ENCODE data around the gene KIAA1958. TPM values are rescaled to one million over a fixed set of nuclear protein-coding genes. Genes with fewer than 3 reads are reported as not detected.

KIAA1958 gene
- total RNA-seq, 4 donors from 2014 or later = 1.3 to 4.0 (median 2.6) TPM

DNA sequence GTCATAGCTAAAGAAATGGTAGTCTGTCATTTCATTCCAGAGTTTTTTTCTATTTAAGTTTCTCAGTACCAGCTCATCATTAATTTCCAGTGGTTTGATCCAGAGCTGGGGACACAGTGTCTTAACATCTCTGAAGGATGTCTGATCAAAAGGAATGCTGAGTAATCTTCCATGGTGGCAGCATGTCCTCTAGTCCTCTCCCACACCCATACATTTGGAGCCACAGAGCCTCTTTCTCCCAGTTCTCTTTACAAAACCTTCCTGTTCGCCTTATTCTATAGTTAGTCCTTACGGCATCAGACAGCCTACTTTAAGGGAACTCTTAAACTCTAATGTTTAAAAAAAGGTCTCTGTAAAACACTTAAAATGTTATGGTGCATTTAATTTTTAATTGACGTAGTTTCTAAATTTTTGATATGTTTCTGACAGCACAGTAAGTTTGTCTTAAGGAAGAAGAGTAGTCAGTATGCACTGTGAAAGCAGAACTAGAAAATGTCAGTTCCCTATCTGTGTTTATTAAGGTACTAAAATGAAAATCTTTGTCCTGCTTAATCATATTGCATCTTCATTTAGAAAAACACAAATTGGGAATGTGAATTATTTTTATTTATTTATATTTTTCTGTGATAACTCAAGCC, 134.5 kb downstream of the KIAA1958 start:
- Histone ChIP-seq H3K4me3 (no peak overlapping the region), H3K9me3 (no peaks in the 10 kb centered on the region), H3K36me3 (no peaks in the 10 kb centered on the region), H3K4me1 (no peaks in the 10 kb centered on the region), H3K27ac (no peak overlapping the region), H3K27me3 (no peaks in the 10 kb centered on the region)
- DNase-seq (no peak), ATAC-seq (no peak)
- TF ChIP-seq POLR2A (IDR thresholded peaks at IDR 0.05) = no peak
- no peak for TF ChIP-seq CTCF (IDR thresholded peaks at IDR 0.05 in 4 of 5, conservative IDR thresholded peaks at IDR 0.05 in 1 of 5)
- intact Hi-C loops (cut with DNase I; ENCODE audit: low total_unique reads) (no loop called here), in situ Hi-C loops (cut with MboI; ENCODE audit: low sequenced_read_pairs in 4 of 4) (no loop called here)

DNA sequence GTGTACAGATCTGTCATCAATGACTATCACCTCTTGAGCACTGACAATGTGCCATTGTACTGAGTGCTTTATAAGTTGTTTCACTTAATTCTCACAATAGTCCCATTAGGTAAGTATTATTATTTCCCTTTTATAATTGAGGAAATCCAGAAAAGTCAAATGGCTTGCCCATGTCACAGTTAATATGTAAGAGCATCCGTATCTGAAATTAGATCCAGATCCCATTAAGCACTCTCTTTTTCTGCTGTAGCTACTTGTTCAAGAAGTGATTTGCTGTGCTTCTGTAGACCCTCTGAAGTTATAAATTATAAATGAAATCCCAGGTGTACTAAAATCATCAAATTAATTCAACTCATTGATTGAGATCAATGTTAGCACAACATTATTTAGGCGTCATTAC, 136.6 kb downstream of the KIAA1958 start:
- Histone ChIP-seq H3K36me3 (no peaks in the 10 kb centered on the region), H3K4me3 (no peak overlapping the region), H3K27me3 (no peaks in the 10 kb centered on the region), H3K27ac (no peak overlapping the region), H3K4me1 (no peaks in the 10 kb centered on the region), H3K9me3 (no peaks in the 10 kb centered on the region)
- TF ChIP-seq CTCF (IDR thresholded peaks at IDR 0.05 in 4 of 5, conservative IDR thresholded peaks at IDR 0.05 in 1 of 5) (no peak), POLR2A (IDR thresholded peaks at IDR 0.05) (no peak)
- ATAC-seq (no peak), DNase-seq (no peak)
- intact Hi-C loops (cut with DNase I; ENCODE audit: low total_unique reads) (no loop called here), in situ Hi-C loops (cut with MboI; ENCODE audit: low sequenced_read_pairs in 4 of 4) (no loop called here)

GRCh38 chr9:112624711-112625707, 138.4 kb downstream of the KIAA1958 start:
- ATAC-seq (no peak), DNase-seq (no peak)
- no peak overlapping the region for H3K27ac ChIP-seq
- intact Hi-C loops (cut with DNase I; ENCODE audit: low total_unique reads) (no loop called here), in situ Hi-C loops (cut with MboI; ENCODE audit: low sequenced_read_pairs in 4 of 4) (no loop called here)
- no peaks in the 10 kb centered on the region for H3K4me1 ChIP-seq
- no peak for TF ChIP-seq POLR2A (IDR thresholded peaks at IDR 0.05)
- TF ChIP-seq CTCF (IDR thresholded peaks at IDR 0.05 in 4 of 5, conservative IDR thresholded peaks at IDR 0.05 in 1 of 5) = no peak
- H3K36me3 ChIP-seq = no peaks in the 10 kb centered on the region
- no peaks in the 10 kb centered on the region for H3K27me3 ChIP-seq
- no peaks in the 10 kb centered on the region for H3K9me3 ChIP-seq
- no peak overlapping the region for H3K4me3 ChIP-seq

- no peak for TF ChIP-seq CTCF (IDR thresholded peaks at IDR 0.05 in 4 of 5, conservative IDR thresholded peaks at IDR 0.05 in 1 of 5)
- TF ChIP-seq POLR2A (IDR thresholded peaks at IDR 0.05) = no peak
- Histone ChIP-seq H3K9me3 (no peaks in the 10 kb centered on the region), H3K4me3 (no peak overlapping the region), H3K36me3 (no peaks in the 10 kb centered on the region), H3K4me1 (no peaks in the 10 kb centered on the region), H3K27me3 (no peaks in the 10 kb centered on the region), H3K27ac (no peak overlapping the region)
- in situ Hi-C loops (cut with MboI; ENCODE audit: low sequenced_read_pairs in 4 of 4) = no loop called here
- intact Hi-C loops (cut with DNase I; ENCODE audit: low total_unique reads) = no loop called here
- ATAC-seq (no peak), DNase-seq (no peak)
Observed at GRCh38 chr9:112629671-112630485, 143.3 kb downstream of the KIAA1958 start.

All from gastrocnemius medialis (tissue), 4 donors.